Natural killer cell (primary cell): Measurements from ENCODE around the gene RMP24. TPM values are rescaled to one million over a fixed set of nuclear protein-coding genes. Genes with fewer than 3 reads are reported as not detected.
"Not testable (repeated sequence)": the region's sequence is repeated elsewhere in the genome, so short reads cannot be mapped to it uniquely, and the experiment has no call there.

Experiments used
- ATAC-seq, 3 donors: fragments of 150-1000 bp in 2 of 3; fragments of 200-7000 bp in 1 of 3; cut with Tn5 transposase; 1 replicate in 1 of 3; 2 replicates in 2 of 3; pipeline ENCODE4 v1.10.0; 2021; ENCODE audit warnings: mild to moderate bottlenecking in 2 of 3, moderate library complexity in 2 of 3
- DNase-seq, 2 donors: peaks; one replicate each; pipeline versions ENCODE4 v3.0.0 to v3.0.0-alpha.2; 2013 to 2021; ENCODE audit warnings: mixed read lengths in 1 of 2
- H3K27ac ChIP-seq: one replicate; pipeline ENCODE4 v1.5.1; 2013; ENCODE audit warnings: mild to moderate bottlenecking, low read length
- H3K27me3 ChIP-seq: one replicate; pipeline ENCODE4 v1.6.1; 2013; ENCODE audit warnings: low read length; ENCODE audit not compliant: control insufficient read depth, insufficient read depth
- H3K36me3 ChIP-seq: one replicate; pipeline ENCODE4 v1.6.1; 2013; ENCODE audit warnings: low read length; ENCODE audit not compliant: control insufficient read depth, insufficient read depth
- H3K4me1 ChIP-seq: one replicate; pipeline ENCODE4 v1.6.1; 2013; ENCODE audit warnings: low read length; ENCODE audit not compliant: control insufficient read depth, insufficient read depth
- H3K4me3 ChIP-seq: one replicate; pipeline ENCODE4 v1.5.1; 2013; ENCODE audit warnings: low read length
- H3K9me3 ChIP-seq: one replicate; pipeline ENCODE4 v1.6.1; 2013; ENCODE audit warnings: low read length; ENCODE audit not compliant: control insufficient read depth, insufficient read depth
- H3K27ac Mint-ChIP-seq, 2 donors: one replicate each; pipeline ENCODE4 v1.8.0; 2022; ENCODE audit warnings: mild to moderate bottlenecking in 2 of 2, mixed read lengths in 2 of 2, moderate library complexity in 1 of 2
- H3K27me3 Mint-ChIP-seq, 2 donors: one replicate each; pipeline ENCODE4 v1.8.0; 2022; ENCODE audit warnings: low read depth in 2 of 2, mixed read lengths in 2 of 2
- H3K36me3 Mint-ChIP-seq: one replicate; pipeline ENCODE4 v1.8.0; 2022; ENCODE audit warnings: mixed read lengths
- H3K4me1 Mint-ChIP-seq, 2 donors: one replicate each; pipeline ENCODE4 v1.8.0; 2022; ENCODE audit warnings: mixed read lengths in 2 of 2
- H3K4me3 Mint-ChIP-seq: one replicate; pipeline ENCODE4 v1.8.0; 2022; ENCODE audit warnings: mild to moderate bottlenecking, moderate library complexity, mixed read lengths
- H3K9me3 Mint-ChIP-seq, 2 donors: one replicate each; pipeline ENCODE4 v1.8.0; 2022; ENCODE audit warnings: mixed read lengths in 2 of 2
- CTCF ChIP-seq: fragments of 200-600 bp; IDR thresholded peaks from one replicate; pipeline ENCODE4 v1.8.0; 2022; ENCODE audit warnings: antibody characterized with exemption
- WGBS: methylation state at CpG from one replicate; pipeline ENCODE4 v1.1.7; 2013; ENCODE audit warnings: missing lambda C conversion rate; ENCODE audit not compliant: insufficient coverage; 5-methylcytosine and 5-hydroxymethylcytosine counted together
- intact Hi-C: fragments of 100-400 bp; cut with micrococcal nuclease; formaldehyde crosslinking; loops from one replicate; pipeline ENCODE4 v1.14.2; 2022
- total RNA-seq, 4 donors: library from RNA; stranded (reverse); fragments of 120-200 nt in 1 of 4; gene quantifications; one replicate each; pipeline versions ENCODE4 v1.2.3 to v1.2.4, GENCODE V29; 2013 to 2022

RMP24 gene

GRCh38 chr18:36023336-36023735 is 50.9 kb downstream of the RMP24 start:
- H3K9me3 Mint-ChIP-seq, result no peaks in the 10 kb centered on the region
- peaks cover 30% of the 10 kb centered on the region for H3K36me3 ChIP-seq
- no peaks in the 10 kb centered on the region for H3K9me3 ChIP-seq
- H3K4me3 Mint-ChIP-seq, result no peak overlapping the region
- DNase-seq (no peak), ATAC-seq (no peak)
- H3K27me3 Mint-ChIP-seq, result no peaks in the 10 kb centered on the region
- no peaks in the 10 kb centered on the region for H3K27me3 ChIP-seq
- TF ChIP-seq CTCF, result no peak
- intact Hi-C loops, result no loop called here
- H3K4me1 ChIP-seq, result no peaks in the 10 kb centered on the region
- H3K36me3 Mint-ChIP-seq, result no peaks in the 10 kb centered on the region
- peak overlapping the region in 1 of 2 donors; percentile 44 for H3K27ac Mint-ChIP-seq
- H3K27ac ChIP-seq, result no peak overlapping the region
- H3K4me1 Mint-ChIP-seq, result no peaks in the 10 kb centered on the region
- WGBS, result 100% methylated on average over 1 of the region's 1 CpG
- no peak overlapping the region for H3K4me3 ChIP-seq

- H3K4me1 Mint-ChIP-seq, H3K9me3 Mint-ChIP-seq, H3K4me1 ChIP-seq, H3K4me3 ChIP-seq, H3K27me3 ChIP-seq, H3K9me3 ChIP-seq, DNase-seq, H3K27me3 Mint-ChIP-seq, ATAC-seq, H3K27ac ChIP-seq, H3K36me3 Mint-ChIP-seq, H3K27ac Mint-ChIP-seq, intact Hi-C loops, H3K4me3 Mint-ChIP-seq: not testable (repeated sequence)
- 91% methylated on average over 3 of the region's 3 CpGs for WGBS
- peaks cover 30% of the 10 kb centered on the region for H3K36me3 ChIP-seq
Observed at GRCh38 chr18:36024241-36024640, 51.8 kb downstream of the RMP24 start.

GRCh38 chr18:36025025-36025424 is 52.5 kb downstream of the RMP24 start:
- no peak overlapping the region for H3K27ac ChIP-seq

GRCh38 chr18:36028859-36029258 is 56.4 kb downstream of the RMP24 start:
- Mint-ChIP-seq H3K27ac (no peak overlapping the region), H3K27me3 (no peaks in the 10 kb centered on the region), H3K9me3 (no peaks in the 10 kb centered on the region), H3K36me3 (no peaks in the 10 kb centered on the region), H3K4me3 (no peak overlapping the region), H3K4me1 (peaks cover 4 to 18% of the 10 kb centered on the region in 2 donors)
- Histone ChIP-seq H3K27me3 (no peaks in the 10 kb centered on the region), H3K36me3 (peaks cover 33% of the 10 kb centered on the region), H3K27ac (no peak overlapping the region), H3K4me1 (no peaks in the 10 kb centered on the region), H3K4me3 (no peak overlapping the region), H3K9me3 (no peaks in the 10 kb centered on the region)
- DNase-seq (no peak), ATAC-seq (no peak)
- intact Hi-C loops, result no loop called here
- 89% methylated on average over 1 of the region's 2 CpGs for WGBS
- no peak for TF ChIP-seq CTCF

More at GRCh38 chr18:36025025-36025424, 52.5 kb downstream of the RMP24 start:
- no peak overlapping the region for H3K27ac Mint-ChIP-seq
- intact Hi-C loops, result no loop called here
- H3K36me3 ChIP-seq, result peaks cover 30% of the 10 kb centered on the region
- no peak for ATAC-seq
- H3K4me1 Mint-ChIP-seq, result no peaks in the 10 kb centered on the region
- no peak for DNase-seq
- H3K9me3 ChIP-seq, result no peaks in the 10 kb centered on the region
- H3K36me3 Mint-ChIP-seq, result no peaks in the 10 kb centered on the region
- no peaks in the 10 kb centered on the region for H3K27me3 ChIP-seq
- H3K9me3 Mint-ChIP-seq, result no peaks in the 10 kb centered on the region
- no peak for TF ChIP-seq CTCF
- no peaks in the 10 kb centered on the region for H3K4me1 ChIP-seq
- no peak overlapping the region for H3K4me3 Mint-ChIP-seq
- WGBS, result 33% methylated on average over 1 of the region's 1 CpG
- H3K27me3 Mint-ChIP-seq, result no peaks in the 10 kb centered on the region
- H3K4me3 ChIP-seq, result no peak overlapping the region

Other genes with a start within 250 kb of the RMP24 start
- gene RPRD1A, start 94.9 kb downstream of the RMP24 start, total RNA-seq, result 10 to 100 TPM; 20.4 to 24.4 (median 23.3) TPM
- 10 to 100 TPM; 15.2 to 18.8 (median 18.1) TPM for gene SLC39A6, start 156.7 kb downstream of the RMP24 start, total RNA-seq
- 100 to 1,000 TPM; 119 to 135 (median 129) TPM for gene ELP2, start 157.2 kb downstream of the RMP24 start, total RNA-seq
- gene MOCOS, start 214.8 kb downstream of the RMP24 start, total RNA-seq, result under 1 TPM; 0.10 to 0.24 (median 0.16) TPM